IMR-90 (cell line): ENCODE results near the gene ASB16. TPM values are rescaled to one million over a fixed set of nuclear protein-coding genes. Genes with fewer than 3 reads are reported as not detected.
A peak's percentile ranks its signal among the peaks of the same experiment; 100 is the strongest.

Experiments
- ATAC-seq: fragments of 200-7000 bp; cut with Tn5 transposase; 2 replicates; pipeline ENCODE4 v1.9.1; 2020; ENCODE audit warnings: low read depth, mild to moderate bottlenecking, moderate library complexity
- BruUV-seq: library from RNA; stranded (reverse); fragments of 400-500 nt; replicated peaks from 2 replicates; lab custom pipeline; 2021; lab: Mats Ljungman, UMichigan
- CTCF ChIA-PET: fragments of 300-600 bp; formaldehyde crosslinking; extraction: SDS; loops from one replicate; lab custom pipeline; 2021; ENCODE audit warnings: antibody characterized with exemption; lab: Yijun Ruan, JAX
- POLR2A ChIA-PET: fragments of 300-600 bp; sonication (Branson Sonifier 250); formaldehyde crosslinking; loops from one replicate; lab custom pipeline; 2022; ENCODE audit warnings: antibody characterized with exemption; ENCODE audit not compliant: unreplicated experiment; lab: Charles Lee
- DNase-seq: peaks from one replicate; pipeline ENCODE4 v3.0.0; 2013
- H2AFZ ChIP-seq: replicated peaks from 2 replicates; pipeline ENCODE3; 2013; ENCODE audit warnings: low read length, mild to moderate bottlenecking; ENCODE audit not compliant: poor library complexity
- H2AK5ac ChIP-seq: 2 replicates; pipeline ENCODE4 v1.6.1; 2013; ENCODE audit warnings: low read depth, low read length, inconsistent platforms
- H2AK9ac ChIP-seq: replicated peaks from 2 replicates; pipeline ENCODE3; 2013; ENCODE audit warnings: mild to moderate bottlenecking, low read depth, low read length, moderate library complexity; ENCODE audit not compliant: poor library complexity
- H2BK120ac ChIP-seq: 2 replicates; pipeline ENCODE4 v1.6.1; 2013; ENCODE audit warnings: low read depth, low read length, inconsistent platforms
- H2BK15ac ChIP-seq: 3 replicates; pipeline ENCODE4 v1.6.1; 2013; ENCODE audit warnings: low read depth, low read length, inconsistent platforms
- H2BK20ac ChIP-seq: 2 replicates; pipeline ENCODE4 v1.6.1; 2013; ENCODE audit warnings: low read depth, mild to moderate bottlenecking, inconsistent platforms, low read length, moderate library complexity
- H2BK5ac ChIP-seq: 2 replicates; pipeline ENCODE4 v1.6.1; 2013; ENCODE audit warnings: mild to moderate bottlenecking, low read depth, low read length, inconsistent platforms; ENCODE audit not compliant: poor library complexity, severe bottlenecking
- H3K14ac ChIP-seq: replicated peaks from 2 replicates; pipeline ENCODE4 v1.6.1; 2013; ENCODE audit warnings: low read depth, low read length, inconsistent platforms
- H3K18ac ChIP-seq: 2 replicates; pipeline ENCODE4 v1.6.1; 2013; ENCODE audit warnings: low read depth, low read length, control low read depth
- H3K23ac ChIP-seq: 2 replicates; pipeline ENCODE4 v1.6.1; 2013; ENCODE audit warnings: low read depth, low read length, inconsistent platforms
- H3K27ac ChIP-seq: 2 replicates; pipeline ENCODE4 v1.5.1; 2013; ENCODE audit warnings: mild to moderate bottlenecking, control low read depth, low read length; ENCODE audit not compliant: insufficient read depth
- H3K27me3 ChIP-seq: 2 replicates; pipeline ENCODE4 v1.6.1; 2013; ENCODE audit warnings: low read length; ENCODE audit not compliant: control insufficient read depth, insufficient read depth
- H3K36me3 ChIP-seq: 2 replicates; pipeline ENCODE4 v1.6.1; 2013; ENCODE audit warnings: low read length, mixed read lengths; ENCODE audit not compliant: control insufficient read depth, insufficient read depth
- H3K4ac ChIP-seq: 2 replicates; pipeline ENCODE4 v1.6.1; 2013; ENCODE audit warnings: low read depth, low read length, inconsistent platforms
- H3K4me1 ChIP-seq: 2 replicates; pipeline ENCODE4 v1.6.1; 2013; ENCODE audit warnings: low read length, mixed read lengths; ENCODE audit not compliant: control insufficient read depth, insufficient read depth
- H3K4me2 ChIP-seq: 2 replicates; pipeline ENCODE4 v1.6.1; 2013; ENCODE audit warnings: low read depth, mild to moderate bottlenecking, control low read depth, low read length, moderate library complexity
- H3K4me3 ChIP-seq: 2 replicates; pipeline ENCODE4 v1.5.1; 2013; ENCODE audit warnings: low read depth, mild to moderate bottlenecking, control low read depth, low read length, moderate library complexity; ENCODE audit not compliant: insufficient read depth
- H3K56ac ChIP-seq: 2 replicates; pipeline ENCODE4 v1.6.1; 2013; ENCODE audit warnings: low read length, inconsistent platforms; ENCODE audit not compliant: insufficient read depth; ENCODE audit errors: extremely low read depth
- H3K79me1 ChIP-seq, 2 experiments: 2 replicates each; pipeline ENCODE4 v1.6.1; 2013; ENCODE audit warnings: low read length in 2 of 2, inconsistent platforms in 1 of 2, low read depth in 1 of 2
- H3K9ac ChIP-seq: 2 replicates; pipeline ENCODE4 v1.6.1; 2013; ENCODE audit warnings: low read depth, low read length, control low read depth
- H3K9me1 ChIP-seq: 2 replicates; pipeline ENCODE4 v1.6.1; 2013; ENCODE audit warnings: low read length, inconsistent platforms; ENCODE audit not compliant: insufficient read depth
- H3K9me3 ChIP-seq: 2 replicates; pipeline ENCODE4 v1.6.1; 2013; ENCODE audit warnings: low read length; ENCODE audit not compliant: control insufficient read depth, insufficient read depth
- H4K20me1 ChIP-seq: 2 replicates; pipeline ENCODE4 v1.6.1; 2013; ENCODE audit warnings: low read length, inconsistent platforms; ENCODE audit not compliant: insufficient read depth
- H4K5ac ChIP-seq: 2 replicates; pipeline ENCODE4 v1.6.1; 2013; ENCODE audit warnings: mild to moderate bottlenecking, low read depth, low read length, control low read depth
- H4K8ac ChIP-seq, 2 experiments: 2 replicates each; pipeline ENCODE4 v1.6.1; 2013; ENCODE audit warnings: low read depth in 2 of 2, low read length in 2 of 2, control low read depth in 1 of 2, inconsistent platforms in 1 of 2
- H4K91ac ChIP-seq: 2 replicates; pipeline ENCODE4 v1.6.1; 2013; ENCODE audit warnings: low read depth, low read length, inconsistent platforms; ENCODE audit not compliant: insufficient read depth
- CTCF ChIP-seq: conservative IDR thresholded peaks from 2 replicates; pipeline ENCODE4 v1.5.1; 2012; ENCODE audit warnings: mild to moderate bottlenecking, low read depth, low read length, improper control_type of control experiment
- MAZ ChIP-seq: IDR thresholded peaks from 2 replicates; pipeline ENCODE4 v1.6.1; 2012; ENCODE audit warnings: low read depth, mild to moderate bottlenecking, low read length, improper control_type of control experiment, moderate library complexity, borderline replicate concordance
- POLR2A ChIP-seq: IDR thresholded peaks from 2 replicates; pipeline ENCODE4 v1.6.1; 2012; ENCODE audit warnings: mild to moderate bottlenecking, low read depth, low read length
- USF2 ChIP-seq: fragments of 150-350 bp; IDR thresholded peaks from 2 replicates; pipeline ENCODE4 v1.6.1; 2017; ENCODE audit warnings: mild to moderate bottlenecking, antibody characterized with exemption, low read length, low read depth
- WGBS, 2 experiments: methylation state at CpG; one replicate each; pipeline versions ENCODE4 v1.1.5 to v1.1.7; 2013; ENCODE audit warnings: missing lambda C conversion rate in 2 of 2; ENCODE audit not compliant: insufficient read length in 1 of 2; ENCODE audit errors: extremely low coverage in 2 of 2; 5-methylcytosine and 5-hydroxymethylcytosine counted together
- dilution Hi-C: fragments of 300-500 bp; cut with HindIII; formaldehyde crosslinking; loops from one replicate; pipeline ENCODE4 v1.14.3; 2018; ENCODE audit warnings: low sequenced_read_pairs; ENCODE audit not compliant: unreplicated experiment
- in situ Hi-C: fragments of 300-500 bp; cut with MboI; formaldehyde crosslinking; loops from 3 replicates; pipeline ENCODE4 v1.14.3; 2019; ENCODE audit warnings: low sequenced_read_pairs, inconsistent platforms, mixed read lengths
- intact Hi-C: fragments of 100-400 bp; cut with micrococcal nuclease; formaldehyde crosslinking; loops from 2 replicates; pipeline ENCODE4 v1.10.0; 2022
- polyA plus RNA-seq, 3 experiments: library from polyadenylated mRNA; depleted of rRNA; stranded (reverse); fragments of >200 nt; gene quantifications; 2 replicates each; pipeline ENCODE4 v1.2.3, GENCODE V29; 2012; ENCODE audit warnings: low replicate concordance in 1 of 3
- total RNA-seq: library from RNA; depleted of rRNA; stranded (reverse); fragments of >200 nt; gene quantifications from 2 replicates; pipeline ENCODE4 v1.2.3, GENCODE V29; 2012

Gene ASB16
- total and polyA plus RNA-seq, 2 of the 4 experiments (the other 2 are of a cell fraction) = 0.05 TPM; not detected in 1

- Histone ChIP-seq H4K8ac (peak within 1 kb of the TSS in 1 of 2 experiments; percentile 49; a peak in 1 of 4 replicates), H3K9me3 (no peaks in the 10 kb centered on the region), H3K36me3 (peaks cover 22% of the 10 kb centered on the region), H3K9ac (peak within 1 kb of the TSS; percentile 92), H3K4me3 (peak within 1 kb of the TSS; percentile 93), H3K18ac (peak within 1 kb of the TSS; percentile 61; the same call in 1 of the 2 replicates), H3K9me1 (peaks cover 20% of the 10 kb centered on the region), H2BK120ac (peak within 1 kb of the TSS; percentile 52), H3K4ac (peak within 1 kb of the TSS; percentile 78), H3K27me3 (no peaks in the 10 kb centered on the region), H3K14ac (peak within 1 kb of the TSS; percentile 68), H2BK15ac (no peak within 1 kb of the TSS), H2BK5ac (peak within 1 kb of the TSS; percentile 86), H4K5ac (no peak within 1 kb of the TSS), H4K20me1 (peaks cover 28% of the 10 kb centered on the region), H3K4me1 (peaks cover 15% of the 10 kb centered on the region), H2BK20ac (no peak within 1 kb of the TSS), H4K91ac (peak within 1 kb of the TSS; percentile 21), H3K23ac (peak within 1 kb of the TSS; percentile 64; the same call in 1 of the 2 replicates), H3K4me2 (peak within 1 kb of the TSS; percentile 60), H3K27ac (peak within 1 kb of the TSS; percentile 92), H3K79me1 (peaks cover 32 to 59% of the 10 kb centered on the region in 2 experiments), H2AK9ac (peak within 1 kb of the TSS; percentile 98), H2AK5ac (peak within 1 kb of the TSS; percentile 93), H2AFZ (peak within 1 kb of the TSS; percentile 87), H3K56ac (peak within 1 kb of the TSS; percentile 69)
- dilution Hi-C loops = no loop called here
- BruUV-seq = no TSS peak
- ATAC-seq (peak; percentile 8), DNase-seq (peak; percentile 45)
- intact Hi-C loops = loop anchor here (1.0 to 10.0 kb wide), 4 partner anchors 88 to 418 kb away; partner anchors contain the start of genes GPATCH8 and RUNDC3A
- POLR2A ChIA-PET = interaction anchor here (0.7 kb wide), 1 partner anchor 133 kb away, joined by 3 read pairs; no protein-coding TSS in a partner anchor
- no peak for TF ChIP-seq POLR2A
- no peak for TF ChIP-seq USF2
- TF ChIP-seq CTCF = 0 out of 2 replicates have a peak, but pooled peaks have one; percentile 6
- TF ChIP-seq MAZ = peak; percentile 16; the same call in 1 of the 2 replicates
- 0% methylated on average over 5 of the region's 76 CpGs; no CpG with 5 or more reads in 1 of the 2 experiments for WGBS, 2 experiments
- in situ Hi-C loops = loop anchor here (5.0 to 25.0 kb wide), 3 partner anchors 108 to 418 kb away; partner anchors contain the start of gene GPATCH8
- CTCF ChIA-PET = interaction anchor here (1.2 kb wide), 1 partner anchor 9 kb away, joined by 7 read pairs; no protein-coding TSS in a partner anchor
Observed at GRCh38 chr17:44219616-44220212, 49.2 kb downstream of the ASB16 start, which contains the start of gene UBTF. UBTF (minus strand) TSS chr17:44219675; CDS start chr17:44218229, 1,446 bp downstream.
